ENCODE results near the gene UXS1.

The UXS1 gene

GRCh38 chr2:106090916-106091618 lies 103.0 kb downstream of the UXS1 start:
- peaks cover 0 to 35% (median 4%) of the 10 kb centered on the region in 4 experiments for H3K36me3 ChIP-seq (ENCODE audit: control insufficient read depth in 4 of 4, insufficient read depth in 4 of 4, low read length in 3 of 4)
- no peak overlapping the region for H3K27ac ChIP-seq (ENCODE audit: insufficient read depth in 1 of 2, low read depth in 1 of 2, low read length in 2 of 2, poor library complexity in 1 of 2, severe bottlenecking in 2 of 2)
- 100% methylated on average over 4 of the region's 4 CpGs for WGBS (ENCODE audit: insufficient coverage)
- H3K27me3 ChIP-seq (replicated peaks in 2 of 5; ENCODE audit: control insufficient read depth in 4 of 5, insufficient read depth in 5 of 5, low read length in 4 of 5), result no peaks in the 10 kb centered on the region
- POLR2A ChIA-PET, result no interaction called here
- peaks cover 4 to 24% (median 19%) of the 10 kb centered on the region in 4 experiments for H3K4me1 ChIP-seq (ENCODE audit: control extremely low read depth in 1 of 4, control insufficient read depth in 4 of 4, insufficient read depth in 4 of 4, low read length in 3 of 4)
- H3K4me3 ChIP-seq (ENCODE audit: control insufficient read depth in 1 of 7, extremely low read depth in 1 of 7, insufficient read depth in 4 of 7, low read depth in 2 of 7, low read length in 6 of 7), result no peak overlapping the region
- CTCF ChIA-PET, result interaction anchor here (0.5 kb wide), 1 partner anchor 50 kb away, joined by 3 read pairs; no protein-coding TSS in a partner anchor
- no peak for DNase-seq
- peaks cover 0 to 6% (median 4%) of the 10 kb centered on the region in 5 experiments for H3K9me3 ChIP-seq (ENCODE audit: control extremely low read depth in 1 of 5, control insufficient read depth in 4 of 5, insufficient read depth in 2 of 5, low read depth in 1 of 5, low read length in 4 of 5)

- no peaks in the 10 kb centered on the region for H3K27me3 ChIP-seq (replicated peaks in 2 of 5; ENCODE audit: control insufficient read depth in 4 of 5, insufficient read depth in 5 of 5, low read length in 4 of 5)
- H3K36me3 ChIP-seq (ENCODE audit: control insufficient read depth in 4 of 4, insufficient read depth in 4 of 4, low read length in 3 of 4), result peaks cover 0 to 28% (median 4%) of the 10 kb centered on the region in 4 experiments
- DNase-seq, result no peak
- peaks cover under 1 to 13% (median 8%) of the 10 kb centered on the region in 4 experiments for H3K4me1 ChIP-seq (ENCODE audit: control extremely low read depth in 1 of 4, control insufficient read depth in 4 of 4, insufficient read depth in 4 of 4, low read length in 3 of 4)
- POLR2A ChIA-PET, result no interaction called here
- 100% methylated on average over 1 of the region's 1 CpG for WGBS (ENCODE audit: insufficient coverage)
- H3K4me3 ChIP-seq (ENCODE audit: control insufficient read depth in 1 of 7, extremely low read depth in 1 of 7, insufficient read depth in 4 of 7, low read depth in 2 of 7, low read length in 6 of 7), result no peak overlapping the region
- no peak overlapping the region for H3K27ac ChIP-seq (ENCODE audit: insufficient read depth in 1 of 2, low read depth in 1 of 2, low read length in 2 of 2, poor library complexity in 1 of 2, severe bottlenecking in 2 of 2)
- CTCF ChIA-PET, result no interaction called here
- H3K9me3 ChIP-seq (ENCODE audit: control extremely low read depth in 1 of 5, control insufficient read depth in 4 of 5, insufficient read depth in 2 of 5, low read depth in 1 of 5, low read length in 4 of 5), result peaks cover 0 to 6% (median 4%) of the 10 kb centered on the region in 5 experiments
Observed at GRCh38 chr2:106089611-106090010, 104.5 kb downstream of the UXS1 start.

GRCh38 chr2:106085181-106085940 lies 108.7 kb downstream of the UXS1 start:
- Histone ChIP-seq H3K9me3 (ENCODE audit: control extremely low read depth in 1 of 5, control insufficient read depth in 4 of 5, insufficient read depth in 2 of 5, low read depth in 1 of 5, low read length in 4 of 5) (peaks cover 0 to 6% (median 4%) of the 10 kb centered on the region in 5 experiments), H3K4me1 (ENCODE audit: control extremely low read depth in 1 of 4, control insufficient read depth in 4 of 4, insufficient read depth in 4 of 4, low read length in 3 of 4) (peaks cover 0 to 4% (median under 1%) of the 10 kb centered on the region in 4 experiments), H3K27me3 (replicated peaks in 2 of 5; ENCODE audit: control insufficient read depth in 4 of 5, insufficient read depth in 5 of 5, low read length in 4 of 5) (no peaks in the 10 kb centered on the region), H3K27ac (ENCODE audit: insufficient read depth in 1 of 2, low read depth in 1 of 2, low read length in 2 of 2, poor library complexity in 1 of 2, severe bottlenecking in 2 of 2) (no peak overlapping the region), H3K36me3 (ENCODE audit: control insufficient read depth in 4 of 4, insufficient read depth in 4 of 4, low read length in 3 of 4) (peaks cover 0 to 2% (median 0%) of the 10 kb centered on the region in 4 experiments), H3K4me3 (ENCODE audit: control insufficient read depth in 1 of 7, extremely low read depth in 1 of 7, insufficient read depth in 4 of 7, low read depth in 2 of 7, low read length in 6 of 7) (no peak overlapping the region)
- DNase-seq, result peak; percentile 66 to 80 (median 77)
- ChIA-PET POLR2A (no interaction called here), CTCF (interaction anchor here (1.0 to 4.4 kb wide), 14 partner anchors 8 to 508 kb away, joined by 3 to 24 read pairs (median 4); no protein-coding TSS in a partner anchor)
- 34% methylated on average over 8 of the region's 9 CpGs for WGBS (ENCODE audit: insufficient coverage)

- Histone ChIP-seq H3K27me3 (replicated peaks in 2 of 5; ENCODE audit: control insufficient read depth in 4 of 5, insufficient read depth in 5 of 5, low read length in 4 of 5) (no peaks in the 10 kb centered on the region), H3K4me1 (ENCODE audit: control extremely low read depth in 1 of 4, control insufficient read depth in 4 of 4, insufficient read depth in 4 of 4, low read length in 3 of 4) (peaks cover 0 to 4% (median under 1%) of the 10 kb centered on the region in 4 experiments), H3K36me3 (ENCODE audit: control insufficient read depth in 4 of 4, insufficient read depth in 4 of 4, low read length in 3 of 4) (no peaks in the 10 kb centered on the region), H3K4me3 (ENCODE audit: control insufficient read depth in 1 of 7, extremely low read depth in 1 of 7, insufficient read depth in 4 of 7, low read depth in 2 of 7, low read length in 6 of 7) (no peak overlapping the region), H3K9me3 (ENCODE audit: control extremely low read depth in 1 of 5, control insufficient read depth in 4 of 5, insufficient read depth in 2 of 5, low read depth in 1 of 5, low read length in 4 of 5) (no peaks in the 10 kb centered on the region), H3K27ac (ENCODE audit: insufficient read depth in 1 of 2, low read depth in 1 of 2, low read length in 2 of 2, poor library complexity in 1 of 2, severe bottlenecking in 2 of 2) (no peak overlapping the region)
- CTCF ChIA-PET, result no interaction called here
- POLR2A ChIA-PET, result no interaction called here
- no peak for DNase-seq
- no CpG with 5 or more reads among the region's 6 CpGs for WGBS (ENCODE audit: insufficient coverage)
Observed at GRCh38 chr2:106080959-106081358, 113.1 kb downstream of the UXS1 start.

GRCh38 chr2:106078096-106078495 lies 116.0 kb downstream of the UXS1 start:
- Histone ChIP-seq H3K27ac (ENCODE audit: insufficient read depth in 1 of 2, low read depth in 1 of 2, low read length in 2 of 2, poor library complexity in 1 of 2, severe bottlenecking in 2 of 2) (no peak overlapping the region), H3K4me1 (ENCODE audit: control extremely low read depth in 1 of 4, control insufficient read depth in 4 of 4, insufficient read depth in 4 of 4, low read length in 3 of 4) (no peaks in the 10 kb centered on the region), H3K9me3 (ENCODE audit: control extremely low read depth in 1 of 5, control insufficient read depth in 4 of 5, insufficient read depth in 2 of 5, low read depth in 1 of 5, low read length in 4 of 5) (no peaks in the 10 kb centered on the region), H3K36me3 (ENCODE audit: control insufficient read depth in 4 of 4, insufficient read depth in 4 of 4, low read length in 3 of 4) (no peaks in the 10 kb centered on the region), H3K4me3 (ENCODE audit: control insufficient read depth in 1 of 7, extremely low read depth in 1 of 7, insufficient read depth in 4 of 7, low read depth in 2 of 7, low read length in 6 of 7) (no peak overlapping the region), H3K27me3 (replicated peaks in 2 of 5; ENCODE audit: control insufficient read depth in 4 of 5, insufficient read depth in 5 of 5, low read length in 4 of 5) (no peaks in the 10 kb centered on the region)
- 94% methylated on average over 4 of the region's 5 CpGs for WGBS (ENCODE audit: insufficient coverage)
- DNase-seq, result no peak
- ChIA-PET POLR2A (no interaction called here), CTCF (interaction anchor here (1.7 kb wide), 1 partner anchor 15 kb away, joined by 4 read pairs; no protein-coding TSS in a partner anchor)

GRCh38 chr2:106076941-106077340 lies 117.2 kb downstream of the UXS1 start:
- no peak overlapping the region for H3K4me3 ChIP-seq (ENCODE audit: control insufficient read depth in 1 of 7, extremely low read depth in 1 of 7, insufficient read depth in 4 of 7, low read depth in 2 of 7, low read length in 6 of 7)
- no peaks in the 10 kb centered on the region for H3K36me3 ChIP-seq (ENCODE audit: control insufficient read depth in 4 of 4, insufficient read depth in 4 of 4, low read length in 3 of 4)
- no peaks in the 10 kb centered on the region for H3K4me1 ChIP-seq (ENCODE audit: control extremely low read depth in 1 of 4, control insufficient read depth in 4 of 4, insufficient read depth in 4 of 4, low read length in 3 of 4)
- H3K9me3 ChIP-seq (ENCODE audit: control extremely low read depth in 1 of 5, control insufficient read depth in 4 of 5, insufficient read depth in 2 of 5, low read depth in 1 of 5, low read length in 4 of 5), result no peaks in the 10 kb centered on the region
- ChIA-PET CTCF (interaction anchor here (1.7 kb wide), 1 partner anchor 14 kb away, joined by 4 read pairs; no protein-coding TSS in a partner anchor), POLR2A (no interaction called here)
- no peak for DNase-seq
- 73% methylated on average over 1 of the region's 1 CpG for WGBS (ENCODE audit: insufficient coverage)
- H3K27me3 ChIP-seq (replicated peaks in 2 of 5; ENCODE audit: control insufficient read depth in 4 of 5, insufficient read depth in 5 of 5, low read length in 4 of 5), result no peaks in the 10 kb centered on the region
- no peak overlapping the region for H3K27ac ChIP-seq (ENCODE audit: insufficient read depth in 1 of 2, low read depth in 1 of 2, low read length in 2 of 2, poor library complexity in 1 of 2, severe bottlenecking in 2 of 2)

GRCh38 chr2:106075048-106075447 lies 119.1 kb downstream of the UXS1 start:
- Histone ChIP-seq H3K9me3 (ENCODE audit: control extremely low read depth in 1 of 5, control insufficient read depth in 4 of 5, insufficient read depth in 2 of 5, low read depth in 1 of 5, low read length in 4 of 5) (no peaks in the 10 kb centered on the region), H3K4me1 (ENCODE audit: control extremely low read depth in 1 of 4, control insufficient read depth in 4 of 4, insufficient read depth in 4 of 4, low read length in 3 of 4) (no peaks in the 10 kb centered on the region), H3K36me3 (ENCODE audit: control insufficient read depth in 4 of 4, insufficient read depth in 4 of 4, low read length in 3 of 4) (no peaks in the 10 kb centered on the region), H3K4me3 (ENCODE audit: control insufficient read depth in 1 of 7, extremely low read depth in 1 of 7, insufficient read depth in 4 of 7, low read depth in 2 of 7, low read length in 6 of 7) (no peak overlapping the region), H3K27ac (ENCODE audit: insufficient read depth in 1 of 2, low read depth in 1 of 2, low read length in 2 of 2, poor library complexity in 1 of 2, severe bottlenecking in 2 of 2) (no peak overlapping the region), H3K27me3 (replicated peaks in 2 of 5; ENCODE audit: control insufficient read depth in 4 of 5, insufficient read depth in 5 of 5, low read length in 4 of 5) (no peaks in the 10 kb centered on the region)
- POLR2A ChIA-PET, result no interaction called here
- no peak for DNase-seq
- WGBS (ENCODE audit: insufficient coverage), result 100% methylated on average over 2 of the region's 3 CpGs
- CTCF ChIA-PET, result no interaction called here

Data from common myeloid progenitor, CD34-positive (primary cell).